Activated effector memory CD4-positive, alpha-beta T cell treated with Interleukin-2 at 50 U/mL for 16 hours (primary cell): ENCODE data around the gene DDX3X.
A peak's percentile ranks its signal among the peaks of the same experiment; 100 is the strongest.
"Not testable (repeated sequence)": the region's sequence is repeated elsewhere in the genome, so short reads cannot be mapped to it uniquely, and the experiment has no call there.

Experiments
- DNase-seq: peaks from one replicate; pipeline ENCODE4 v3.0.0-alpha.2; 2020

The DDX3X gene

DNA sequence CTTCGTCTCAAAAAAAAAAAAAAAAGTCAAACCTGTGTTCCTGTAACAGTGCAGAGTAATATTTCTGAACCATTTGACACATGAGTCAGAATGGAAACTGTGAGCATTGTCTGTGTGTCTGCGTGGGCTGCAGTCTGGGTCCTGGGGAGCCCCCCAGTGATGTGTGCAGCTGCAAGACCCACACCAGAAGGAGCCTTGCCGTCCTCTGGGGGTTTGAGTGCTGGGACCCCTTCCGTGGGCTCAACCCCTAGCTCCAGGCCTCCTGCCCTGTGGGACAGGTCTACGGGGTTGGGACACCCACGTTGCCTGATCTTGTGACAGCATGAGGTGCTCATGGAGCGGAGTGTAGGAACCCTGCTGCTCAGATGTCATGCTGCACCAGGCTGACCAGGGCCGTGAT, 43.7 kb downstream of the DDX3X start:
- DNase-seq = no peak

DNA sequence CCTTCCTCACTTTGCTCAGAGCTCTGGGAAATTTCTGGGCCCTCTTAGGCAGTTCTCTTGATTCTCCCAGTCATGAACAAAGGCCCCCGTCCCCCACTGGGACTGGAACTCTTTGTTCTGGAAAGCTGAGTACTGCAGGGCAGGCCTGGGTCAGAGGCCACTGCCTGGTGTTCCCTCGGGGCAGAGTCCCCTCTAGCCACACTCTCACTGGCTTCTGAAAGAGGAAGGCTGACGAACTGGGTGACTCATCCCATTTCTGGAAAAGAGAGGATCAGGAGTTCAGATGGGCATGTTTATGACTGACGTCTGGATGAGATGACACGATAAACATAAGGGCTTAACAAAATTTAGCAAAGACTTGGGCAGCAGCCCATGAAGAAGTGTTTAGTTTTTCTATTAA, 47.7 kb downstream of the DDX3X start:
- no peak for DNase-seq

DNA sequence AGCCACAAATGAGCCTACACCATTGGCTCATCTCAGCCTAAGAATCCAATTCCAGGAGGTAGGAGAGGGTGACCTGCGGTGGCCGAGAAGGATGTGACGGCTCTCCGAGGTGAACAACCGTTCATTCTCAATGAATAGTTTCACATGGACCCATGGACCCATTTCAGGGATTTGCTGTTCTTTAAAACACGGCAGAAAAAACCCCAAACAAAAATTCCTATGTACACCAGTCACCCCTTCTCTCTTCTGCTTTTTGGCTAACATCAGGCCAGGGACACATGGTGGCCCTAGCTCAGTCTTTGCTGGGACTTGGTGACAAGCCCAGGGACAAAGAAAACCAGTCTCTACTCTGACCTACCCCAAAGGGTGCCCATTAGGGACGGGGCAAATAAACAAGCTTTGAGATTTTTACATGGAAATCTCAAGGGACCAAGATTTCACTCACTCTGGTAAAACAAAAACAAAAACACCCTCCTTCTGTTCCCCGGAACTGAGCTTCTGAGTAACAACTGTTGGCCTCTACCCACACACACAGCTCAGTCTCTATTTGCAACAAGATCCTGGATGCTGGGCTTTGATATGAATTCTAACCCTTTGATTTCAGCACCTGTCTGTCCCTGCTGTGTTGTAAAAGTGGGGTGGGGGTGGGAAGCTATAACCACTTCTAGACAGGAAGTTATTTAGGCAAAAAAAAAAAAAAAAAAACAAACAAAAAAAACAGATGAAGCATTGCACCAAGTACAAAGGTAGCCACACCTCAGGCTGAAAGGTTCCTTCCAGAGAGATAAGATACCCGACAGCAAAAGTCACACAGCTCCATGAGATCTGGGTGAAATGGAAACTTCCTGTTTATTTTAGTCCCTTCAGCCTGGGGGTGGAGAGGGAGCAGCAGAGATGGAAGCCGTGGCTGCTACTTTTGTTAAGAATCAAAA, 49.0 kb downstream of the DDX3X start:
- DNase-seq = peak; percentile 1

DNA sequence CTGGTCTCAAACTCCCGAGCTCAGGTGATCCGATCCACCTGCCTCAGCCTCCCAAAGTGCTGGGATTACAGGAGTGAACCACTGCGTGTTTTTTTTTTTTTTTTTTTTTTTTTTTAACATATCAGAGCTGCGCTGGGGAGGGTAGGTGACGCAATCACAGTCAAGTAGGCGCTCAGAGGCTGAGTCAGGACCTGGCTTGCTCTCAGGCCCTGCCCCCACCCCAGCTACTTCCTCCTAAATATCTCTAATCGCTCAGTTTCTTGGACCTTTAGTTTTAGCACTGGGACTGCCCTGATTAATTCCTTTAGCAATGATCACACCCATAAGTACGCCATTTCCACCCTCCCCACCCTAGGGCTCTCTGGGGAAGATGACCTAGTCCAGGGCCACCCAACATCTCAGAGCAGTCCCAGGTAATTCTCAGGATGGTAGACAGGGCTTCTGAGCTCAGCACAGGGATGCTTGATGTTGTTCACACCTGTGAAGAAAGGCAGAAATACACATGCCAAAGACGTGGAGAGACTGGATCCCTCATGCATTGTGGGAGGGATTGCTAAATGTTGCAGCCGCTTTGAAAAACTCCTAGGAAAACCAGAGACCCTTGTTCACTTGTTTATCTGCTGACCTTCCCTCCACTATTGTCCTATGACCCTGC, 50.2 kb downstream of the DDX3X start:
- peak; percentile 44 for DNase-seq

DNA sequence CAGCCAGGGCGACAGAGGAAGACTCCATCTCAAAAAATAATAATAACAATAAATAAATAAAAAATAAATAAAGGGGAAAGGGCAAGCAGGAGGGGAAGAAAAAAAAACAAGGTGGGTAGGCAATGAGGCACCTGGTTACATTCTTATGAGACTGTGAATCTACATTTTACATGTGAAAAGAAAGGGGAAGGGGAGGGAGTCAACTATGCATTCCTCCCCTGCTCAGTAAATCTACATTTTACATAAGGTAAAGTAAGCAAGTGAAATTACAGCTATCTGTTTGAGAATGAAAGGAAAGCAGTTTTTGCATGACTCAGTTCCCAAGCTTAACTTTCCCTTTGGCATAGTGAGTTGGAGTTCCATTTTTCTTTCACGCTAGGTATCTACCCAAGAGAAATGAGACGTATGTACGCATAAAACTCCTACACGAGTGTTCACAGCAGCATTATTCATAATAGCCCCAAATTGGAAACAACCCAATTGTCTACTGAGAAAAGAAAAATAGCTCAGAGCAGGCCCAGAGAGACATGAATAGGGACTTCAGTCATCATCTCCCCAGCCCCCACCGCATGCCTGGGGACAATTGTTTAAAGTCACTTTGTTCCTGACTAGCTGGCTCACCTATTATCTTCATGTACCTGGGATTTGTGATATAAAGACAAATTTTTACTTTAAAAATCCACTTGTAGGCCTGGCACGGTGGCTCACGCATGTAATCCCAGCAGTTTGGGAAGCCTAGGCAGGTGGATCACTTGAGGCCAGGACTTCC, 52.4 kb downstream of the DDX3X start:
- DNase-seq = no peak

DNA sequence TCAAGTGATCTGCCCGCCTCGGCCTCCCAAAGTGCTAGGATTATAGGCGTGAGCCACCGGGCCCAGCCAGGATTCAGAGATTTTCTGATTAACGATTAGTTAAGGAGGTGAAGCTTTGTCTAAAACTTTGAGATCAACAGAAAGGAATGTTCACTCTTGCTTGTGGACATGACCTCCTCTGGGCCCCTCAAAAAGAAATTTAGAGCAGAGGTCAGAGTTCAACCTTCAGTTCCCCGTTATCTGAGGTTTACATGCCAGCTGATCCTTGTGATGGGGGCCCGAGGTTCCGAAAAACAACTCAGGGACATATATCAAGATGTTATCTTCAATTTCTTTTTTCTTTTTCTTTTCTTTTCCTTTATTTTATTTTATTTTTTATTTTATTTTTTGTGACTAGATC, 54.6 kb downstream of the DDX3X start:
- no peak for DNase-seq

DNA sequence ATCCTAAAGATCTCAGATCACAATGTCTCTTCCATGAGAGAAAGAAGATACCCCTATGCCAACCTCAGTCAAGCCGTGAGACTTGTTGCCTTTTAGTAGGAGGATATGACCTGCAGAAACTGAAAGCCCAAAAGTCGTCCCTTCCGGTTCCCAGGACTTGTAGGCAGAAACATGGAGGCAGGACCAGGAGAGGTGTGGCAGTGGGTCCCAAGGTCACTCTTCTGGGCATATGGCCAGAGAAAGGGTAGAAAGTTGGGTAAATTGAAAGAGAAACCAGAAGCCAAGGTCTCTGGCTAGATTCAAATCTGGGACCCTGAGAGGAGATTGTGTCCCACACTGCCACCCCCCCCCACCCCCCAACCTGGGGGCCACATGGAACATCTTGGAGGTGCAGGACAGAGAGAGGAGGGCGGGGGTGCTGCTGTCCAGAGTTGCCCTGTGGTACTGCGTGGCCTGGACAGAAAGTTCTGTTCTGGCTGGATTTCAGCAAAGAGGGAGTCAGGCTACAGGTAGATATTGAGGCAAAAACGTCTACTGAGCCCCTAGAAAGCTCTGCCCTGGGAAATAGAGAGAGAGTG, 55.4 kb downstream of the DDX3X start:
- no peak for DNase-seq

DNA sequence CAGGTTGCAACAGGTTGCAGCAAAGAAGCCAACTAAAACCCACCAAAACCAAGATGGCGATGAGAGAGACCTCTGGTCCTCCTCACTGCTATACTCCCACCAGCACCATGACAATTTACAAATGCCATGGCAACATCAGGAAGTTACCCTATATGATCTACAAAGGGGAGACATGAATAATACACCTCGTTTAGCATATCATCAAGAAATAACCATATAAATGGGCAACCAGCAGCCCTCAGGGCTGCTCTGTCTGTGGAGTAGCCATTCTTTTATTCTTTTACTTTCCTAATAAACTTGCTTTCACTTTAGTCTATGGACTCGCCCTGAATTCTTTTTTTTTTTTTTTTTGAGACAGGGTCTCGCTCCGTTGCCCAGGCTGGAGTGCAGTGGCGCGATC, 56.6 kb downstream of the DDX3X start:
- not testable (repeated sequence) for DNase-seq

DNA sequence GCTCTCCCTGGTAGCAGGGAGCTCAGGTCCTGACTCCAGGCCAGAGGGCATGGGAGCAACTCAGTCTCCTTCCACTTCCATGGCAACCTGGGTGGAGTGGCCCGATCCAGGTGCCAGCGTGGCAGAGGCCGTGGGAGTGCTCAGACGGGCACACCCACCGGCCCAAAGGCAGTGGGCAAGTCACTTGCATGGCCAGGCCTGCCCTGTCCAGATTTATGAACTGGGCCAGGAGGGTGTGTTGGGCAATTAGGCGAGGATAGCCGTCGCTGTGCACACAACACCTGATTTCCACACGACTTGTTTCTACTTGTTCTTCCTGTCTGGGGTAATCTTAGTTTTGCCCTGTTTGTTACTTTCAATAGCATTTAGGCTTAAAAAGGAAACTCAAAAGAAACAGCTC, 57.6 kb downstream of the DDX3X start:
- DNase-seq = no peak

DNA sequence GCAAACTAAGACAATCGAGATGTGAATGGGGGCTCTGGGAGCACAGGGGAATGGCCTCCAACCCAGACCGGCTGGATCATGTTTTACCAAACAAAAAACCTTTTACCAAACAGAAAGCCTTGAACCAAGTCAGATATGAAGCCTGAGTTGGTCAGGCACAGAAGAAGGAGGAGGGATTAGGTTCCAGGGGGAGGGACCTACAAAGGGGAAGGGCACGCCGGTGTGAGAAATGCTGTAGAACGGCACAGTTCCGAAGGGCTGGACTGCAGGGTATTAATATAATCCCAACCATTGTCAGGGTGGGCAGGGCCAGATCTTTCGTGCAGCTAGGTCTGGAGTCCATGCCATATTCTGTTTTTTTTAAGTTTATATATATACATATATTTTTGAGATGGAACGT, 60.3 kb downstream of the DDX3X start:
- no peak for DNase-seq

DNA sequence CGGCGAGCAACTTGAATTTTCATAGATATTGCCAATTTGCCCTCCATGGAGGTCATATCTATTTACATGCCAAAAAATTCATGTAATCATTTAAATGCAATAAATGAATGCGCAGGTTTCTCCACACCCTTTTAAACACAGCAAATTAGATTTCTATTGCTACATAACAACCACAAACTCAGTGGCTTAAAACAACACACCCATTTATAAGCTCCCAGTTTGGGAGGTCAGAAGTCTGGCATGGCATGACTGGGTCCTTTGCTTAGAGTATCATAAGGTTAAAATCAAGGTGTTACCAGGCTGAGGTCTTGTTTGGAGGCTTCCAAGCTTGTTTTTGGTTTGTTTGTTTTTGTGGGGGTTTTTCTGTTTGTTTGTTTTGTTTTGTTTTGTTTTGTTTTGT, 63.3 kb downstream of the DDX3X start:
- no peak for DNase-seq

DNA sequence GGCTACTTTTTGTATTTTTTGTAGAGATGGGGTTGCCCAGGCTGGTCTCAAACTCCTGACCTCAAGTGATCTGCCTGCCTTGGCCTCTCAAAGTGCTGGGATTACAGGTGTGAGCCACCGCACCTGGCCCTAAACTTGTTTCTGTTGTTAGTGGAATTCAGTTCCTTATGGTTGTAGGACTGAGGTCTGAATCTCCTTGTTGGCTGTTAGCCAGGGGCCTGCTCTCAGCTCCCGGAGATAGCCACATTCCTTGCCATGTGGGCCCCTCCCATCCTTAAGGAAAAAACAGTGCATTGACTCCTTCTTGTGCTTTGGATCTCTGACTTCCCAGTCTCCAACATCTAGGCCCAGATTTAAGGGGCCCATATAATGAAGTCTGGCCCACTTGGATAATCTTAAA, 63.8 kb downstream of the DDX3X start:
- DNase-seq = no peak

DNA sequence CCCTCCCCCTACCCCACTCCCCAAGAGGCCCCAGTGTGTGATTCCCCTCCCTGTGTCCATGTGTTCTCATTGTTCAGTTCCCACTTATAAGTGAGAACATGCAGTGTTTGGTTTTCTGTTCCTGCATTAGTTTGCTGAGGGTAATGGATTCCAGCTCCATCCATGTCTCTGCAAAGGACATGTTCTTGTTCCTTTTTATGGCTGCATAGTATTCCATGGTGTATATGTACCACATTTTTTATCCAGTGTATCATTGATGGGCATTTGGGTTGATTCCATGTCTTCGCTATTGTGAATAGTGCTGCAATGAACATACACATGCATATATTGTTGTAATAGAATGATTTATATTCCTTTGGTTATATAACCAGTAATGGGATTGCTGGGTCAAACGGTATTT, 68.6 kb downstream of the DDX3X start:
- DNase-seq = not testable (repeated sequence)

DNA sequence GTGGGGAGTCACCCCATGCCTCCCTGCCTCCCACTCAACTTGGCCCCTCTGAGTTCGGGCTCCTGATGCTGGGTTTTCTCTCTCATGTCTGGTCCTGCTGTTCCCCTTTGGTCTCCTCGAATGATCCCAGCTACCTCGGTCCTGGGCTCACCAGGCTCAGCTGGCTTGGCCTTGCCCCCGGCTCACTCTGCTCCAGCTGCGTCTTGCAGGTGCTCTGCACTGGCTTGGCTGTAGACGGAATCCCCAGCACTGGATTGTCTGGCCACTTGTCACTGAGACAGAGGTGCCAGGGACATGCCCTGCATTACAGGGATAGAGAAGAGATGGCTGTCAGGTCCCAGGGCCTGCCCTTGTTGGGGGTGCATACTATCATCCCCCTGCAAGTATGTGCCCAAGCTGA, 71.6 kb downstream of the DDX3X start:
- DNase-seq = no peak

DNA sequence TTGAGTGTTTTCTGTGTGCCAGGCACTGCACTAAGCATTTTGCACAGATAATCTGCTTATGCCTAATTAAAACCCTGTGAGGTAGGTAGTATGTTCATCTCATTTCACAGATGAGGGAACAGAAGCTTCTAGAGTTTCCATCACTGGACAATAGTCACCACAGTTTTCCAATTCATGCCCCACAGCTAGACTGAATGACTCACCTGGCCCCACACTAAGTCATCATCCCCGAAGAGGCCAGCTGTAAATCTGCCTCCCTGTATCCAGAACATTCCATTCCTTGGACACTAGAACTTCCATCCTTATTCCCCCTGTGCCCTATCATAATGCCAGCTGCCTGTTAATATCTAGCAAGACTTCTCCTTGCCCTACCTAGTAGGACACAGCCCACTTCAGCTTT, 72.2 kb downstream of the DDX3X start:
- no peak for DNase-seq

DNA sequence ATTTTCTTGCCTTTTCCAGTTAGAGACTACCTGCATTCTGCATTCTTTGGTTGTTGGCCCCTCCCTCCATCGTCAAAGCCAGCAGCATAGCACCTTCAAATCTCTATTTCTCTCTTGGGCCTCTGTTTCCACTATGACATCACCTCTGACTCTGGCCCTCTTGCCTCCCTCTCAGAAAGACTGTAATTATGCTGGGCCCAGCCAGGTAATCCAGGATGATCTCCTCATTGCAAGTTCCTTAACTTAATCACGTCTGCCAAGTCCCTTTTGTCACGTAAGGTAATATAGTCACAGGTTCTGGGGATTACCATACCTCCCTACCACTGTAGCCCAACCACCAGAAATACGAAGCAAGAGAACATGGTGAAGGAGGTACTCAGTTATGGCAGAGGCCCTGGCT, 73.9 kb downstream of the DDX3X start:
- no peak for DNase-seq

DNA sequence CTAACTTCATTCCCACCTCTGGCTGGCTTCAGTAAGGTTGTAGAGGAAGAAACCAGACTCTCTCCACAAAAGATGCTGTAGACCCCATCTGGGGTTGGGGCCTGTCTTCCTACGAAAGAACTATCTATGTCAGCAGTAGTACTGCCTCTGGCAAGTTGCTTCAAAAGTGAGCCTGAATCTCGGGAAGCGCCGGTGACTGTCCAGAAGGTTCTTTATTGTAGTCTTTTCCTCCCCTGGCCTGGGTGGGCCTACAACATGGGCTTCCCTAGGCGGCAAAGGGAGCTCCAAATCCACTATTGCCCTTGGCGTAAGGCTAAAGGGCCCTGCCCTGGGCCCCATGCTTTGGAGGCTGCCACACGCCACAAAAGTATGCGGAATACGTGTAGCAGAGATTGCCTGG, 74.6 kb downstream of the DDX3X start:
- no peak for DNase-seq

DNA sequence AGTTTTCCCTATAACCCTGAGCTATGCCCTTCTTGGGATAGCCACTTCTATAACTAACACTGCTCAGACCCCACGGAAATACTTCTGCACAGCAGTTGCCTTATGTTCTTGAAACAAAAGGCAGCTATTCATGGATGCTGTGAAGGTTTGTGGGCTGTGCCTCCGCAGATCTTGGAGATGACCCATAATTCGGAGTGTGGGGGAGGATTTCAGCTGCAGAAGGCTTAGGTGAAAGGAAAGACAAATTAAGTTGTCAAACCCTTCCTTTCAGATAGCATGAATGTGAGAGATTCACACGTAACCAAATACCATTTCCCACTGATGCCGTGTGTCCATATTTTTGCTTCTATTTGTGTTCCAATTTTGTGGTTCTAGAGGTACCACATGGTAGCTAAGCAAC, 75.0 kb downstream of the DDX3X start:
- DNase-seq = no peak

DNA sequence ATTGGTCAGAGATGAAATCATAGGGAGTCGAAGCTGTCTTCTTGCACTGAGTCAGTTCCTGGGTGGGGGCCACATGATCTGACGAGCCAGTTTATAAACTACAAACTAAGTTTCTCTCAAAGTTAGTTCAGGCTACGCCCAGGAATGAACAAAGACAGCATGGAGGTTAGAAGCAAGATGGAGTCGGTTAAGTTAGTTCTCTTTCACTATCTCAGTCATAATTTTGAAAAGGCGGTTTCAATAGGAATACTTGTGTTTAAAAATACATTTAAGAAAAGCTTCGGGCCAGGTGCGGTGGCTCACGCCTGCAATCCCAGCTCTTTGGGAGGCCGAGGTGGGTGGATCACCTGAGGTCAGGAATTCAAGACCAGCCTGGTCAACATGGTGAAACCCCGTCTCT, 77.3 kb downstream of the DDX3X start:
- not testable (repeated sequence) for DNase-seq

DNA sequence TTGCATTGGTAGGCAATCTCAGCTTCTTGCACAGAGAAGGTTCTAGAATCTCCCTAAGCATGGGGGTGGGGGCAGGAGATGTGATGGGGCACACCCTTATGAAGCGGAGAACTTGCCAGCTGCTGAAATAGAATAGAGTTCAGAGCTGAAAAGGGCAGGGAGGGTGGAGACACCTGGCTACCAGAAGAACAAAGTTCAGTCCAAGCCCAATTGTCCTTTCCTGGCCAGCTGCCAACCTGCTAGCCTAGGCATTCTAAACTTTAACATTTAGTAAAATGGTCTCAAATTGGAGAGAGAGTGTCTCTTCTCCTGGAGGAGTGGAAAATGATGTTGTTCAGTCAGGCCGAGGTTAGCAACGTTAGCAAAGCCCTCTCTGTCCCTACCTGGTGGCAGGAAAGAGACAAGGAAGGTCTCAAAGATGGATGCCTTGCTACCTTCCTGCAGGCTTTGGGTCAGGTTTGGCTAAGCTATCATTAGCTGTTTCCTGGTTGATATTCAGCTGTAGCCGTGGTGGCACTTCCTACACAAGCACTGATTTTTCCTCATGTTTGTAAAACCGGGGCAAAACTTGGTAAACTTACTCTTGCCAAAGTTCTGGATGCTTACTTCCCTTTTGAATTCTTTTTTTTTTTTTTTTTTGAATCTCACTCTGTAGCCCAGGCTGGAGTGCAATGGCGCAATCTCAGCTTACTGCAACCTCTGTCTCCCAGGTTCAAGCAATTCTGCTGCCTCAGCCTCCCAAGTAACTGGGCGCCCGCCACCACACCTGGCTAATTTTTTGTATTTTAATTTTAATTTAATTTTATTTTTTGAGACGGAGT, 78.5 kb downstream of the DDX3X start:
- no peak for DNase-seq
